NCI-H2107 (cell line): ENCODE data around the gene MFSD12.
"Not testable (repeated sequence)": the region's sequence is repeated elsewhere in the genome, so short reads cannot be mapped to it uniquely, and the experiment has no call there.

Experiments used
- DNase-seq: peaks from one replicate; lab custom pipeline; 2025; lab: John Stamatoyannopoulos, UW

Gene MFSD12

DNA sequence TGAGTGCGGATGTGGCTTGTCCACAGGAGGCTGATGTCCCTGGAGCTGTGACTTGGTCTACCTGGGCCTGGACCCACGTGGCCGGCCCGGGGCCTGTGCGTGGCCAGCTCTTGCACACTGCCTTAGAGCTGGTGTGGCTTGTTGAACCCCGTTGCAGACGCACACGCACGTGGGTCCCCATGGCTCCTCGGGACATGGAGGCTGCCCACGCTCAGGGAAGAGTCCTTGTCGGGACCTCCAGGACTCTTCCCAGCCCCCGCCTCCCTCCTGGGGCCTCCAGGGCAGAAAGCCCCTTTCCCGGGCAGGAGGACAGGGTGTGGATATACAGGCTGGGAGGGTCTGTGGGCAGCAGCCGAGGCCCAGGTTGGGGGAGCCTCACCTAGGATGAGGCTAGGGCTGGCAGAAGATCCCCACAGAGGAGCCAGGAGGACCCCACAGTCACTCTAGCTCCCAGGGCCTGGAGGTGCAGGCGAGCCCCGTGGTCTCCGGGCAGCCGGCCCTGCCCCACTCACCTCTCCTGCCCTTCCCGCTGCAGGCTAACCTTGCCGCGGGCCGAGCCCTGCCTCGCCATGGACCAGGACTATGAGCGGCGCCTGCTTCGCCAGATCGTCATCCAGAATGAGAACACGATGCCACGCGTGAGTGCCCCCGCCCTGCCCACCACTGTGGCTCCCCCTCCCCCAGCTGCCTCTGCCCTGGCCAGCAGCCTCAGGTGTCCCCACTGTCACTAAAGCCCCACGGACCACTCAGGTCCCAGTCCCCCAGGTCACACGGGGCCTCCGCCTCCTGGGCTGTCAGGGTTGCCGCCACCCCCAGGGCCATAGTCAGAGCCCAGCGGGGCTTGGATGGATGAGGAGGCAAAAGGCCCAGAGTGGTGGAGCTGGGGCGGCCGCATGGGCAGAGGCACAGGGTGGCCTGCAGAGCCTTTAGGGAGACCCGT, 34.7 kb downstream of the MFSD12 start:
- no peak for DNase-seq

DNA sequence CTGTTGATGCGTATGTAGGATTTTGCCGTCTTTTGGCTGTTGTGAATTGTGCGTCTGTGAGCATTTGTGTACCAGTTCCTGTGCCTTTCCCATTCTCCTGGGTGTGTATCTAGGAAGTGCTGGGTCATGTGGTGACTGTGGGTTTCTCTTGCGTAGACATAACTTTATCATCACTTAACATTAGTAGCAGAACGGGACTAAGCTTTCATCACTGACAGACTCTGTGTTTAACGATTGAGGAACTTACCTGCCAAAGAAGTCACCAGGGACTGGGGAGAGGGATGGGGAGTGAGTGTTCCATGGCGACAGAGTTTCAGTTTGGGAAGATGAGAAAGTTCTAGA, 36.3 kb downstream of the MFSD12 start:
- no peak for DNase-seq

DNA sequence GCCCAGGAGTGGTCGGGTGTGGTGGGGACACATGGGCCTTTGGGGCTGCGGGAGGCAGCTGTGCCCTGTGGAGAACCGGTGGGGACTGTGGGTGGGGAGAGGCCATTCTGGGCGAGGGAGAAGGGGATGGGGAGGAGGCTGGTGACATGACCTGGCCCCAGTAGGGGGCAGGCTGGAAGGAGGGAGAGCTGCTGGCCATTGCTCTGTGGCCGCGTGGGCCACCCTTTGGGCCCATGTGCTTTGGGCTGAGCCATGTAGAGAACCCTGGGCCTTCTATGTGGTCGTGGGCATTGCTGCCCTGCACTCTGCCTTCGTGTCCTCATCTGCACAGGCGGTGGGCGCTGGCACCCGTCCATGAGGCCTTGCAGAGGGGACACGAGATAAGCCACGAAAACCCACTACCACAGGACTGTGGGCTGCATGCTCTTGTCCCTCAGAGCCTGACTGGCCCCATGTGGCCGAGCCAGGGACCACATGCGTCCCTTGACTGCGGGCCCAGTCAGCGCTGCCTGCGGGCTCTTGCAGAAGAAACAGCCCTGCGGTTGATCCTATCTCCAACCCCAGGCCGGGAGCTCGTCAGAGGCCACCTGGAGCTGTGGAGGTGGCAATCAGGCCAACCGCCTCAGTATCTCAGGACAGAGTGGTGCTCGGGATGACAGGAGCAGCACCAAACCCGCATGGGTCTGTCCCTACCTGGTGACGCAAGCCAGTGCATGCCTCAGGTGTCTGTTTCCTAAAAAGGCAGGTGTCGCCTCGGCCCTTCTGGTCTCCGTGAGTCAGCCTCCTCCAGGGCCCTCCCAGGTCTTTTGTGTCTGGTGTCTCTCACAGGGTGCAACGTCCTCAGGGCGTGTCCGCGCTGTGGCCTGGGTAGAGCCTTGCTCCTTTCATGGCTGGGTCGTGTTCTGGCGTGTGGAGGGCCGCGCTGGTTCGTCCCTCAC, 37.0 kb downstream of the MFSD12 start:
- DNase-seq = peak; percentile 86

DNA sequence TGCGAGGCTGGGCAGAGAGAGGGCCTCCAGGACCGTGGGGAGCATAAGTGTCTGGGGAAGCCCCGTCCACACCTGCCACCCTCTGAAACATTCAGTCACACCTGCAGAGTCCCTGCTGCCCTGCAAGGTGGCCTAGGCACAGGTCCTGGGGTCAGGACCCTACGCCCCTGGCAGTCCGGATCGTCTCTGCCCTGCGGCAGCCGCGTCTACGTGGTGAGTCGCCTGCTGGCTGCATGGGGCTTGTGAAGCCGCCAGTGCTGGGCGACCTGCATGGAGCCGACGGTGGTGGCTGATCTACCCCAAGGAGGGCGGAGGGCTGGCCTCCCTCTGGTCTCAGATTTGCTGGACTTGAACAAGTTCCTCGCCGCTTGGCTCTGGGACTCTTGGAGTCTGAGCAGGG, 38.3 kb downstream of the MFSD12 start:
- no peak for DNase-seq

DNA sequence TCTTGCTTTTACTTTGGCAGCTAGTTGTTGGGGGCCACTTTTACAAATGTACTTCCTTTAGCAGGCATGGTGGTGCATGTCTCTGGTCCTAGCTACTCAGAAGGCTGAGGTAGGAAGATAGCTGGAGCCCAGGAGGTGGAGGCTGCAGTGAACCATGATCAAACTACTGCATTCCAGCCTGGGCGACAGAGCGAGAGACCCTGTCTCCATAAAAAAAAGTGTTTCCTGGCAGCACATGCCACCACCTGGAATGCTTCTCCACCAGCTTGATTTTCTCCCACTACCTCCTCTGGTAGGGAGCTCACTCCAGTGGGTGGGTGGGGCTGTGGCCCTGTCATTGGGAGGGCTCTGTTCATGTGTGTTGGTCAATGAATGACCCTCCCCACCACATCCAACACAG, 38.7 kb downstream of the MFSD12 start:
- DNase-seq = no peak

DNA sequence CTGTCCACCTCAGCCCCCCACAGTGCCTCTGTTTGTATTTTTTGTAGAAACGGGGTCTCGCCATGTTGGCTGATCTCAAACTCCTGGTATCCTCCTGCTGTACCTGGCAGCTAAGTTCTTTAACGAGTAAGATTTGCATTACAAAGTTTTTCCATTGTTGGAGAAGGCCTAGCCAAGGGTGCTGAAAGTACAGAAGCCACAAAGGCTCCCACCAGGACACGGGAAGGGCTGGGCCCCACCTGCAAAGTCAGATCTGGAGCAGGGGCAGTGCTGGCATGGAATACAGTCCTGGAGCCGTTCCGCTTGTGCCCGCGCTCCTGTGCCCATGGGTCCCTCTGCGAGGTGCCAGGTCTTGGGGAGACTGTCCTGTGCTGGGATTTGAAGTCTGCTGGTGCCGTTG, 39.1 kb downstream of the MFSD12 start:
- DNase-seq = no peak

DNA sequence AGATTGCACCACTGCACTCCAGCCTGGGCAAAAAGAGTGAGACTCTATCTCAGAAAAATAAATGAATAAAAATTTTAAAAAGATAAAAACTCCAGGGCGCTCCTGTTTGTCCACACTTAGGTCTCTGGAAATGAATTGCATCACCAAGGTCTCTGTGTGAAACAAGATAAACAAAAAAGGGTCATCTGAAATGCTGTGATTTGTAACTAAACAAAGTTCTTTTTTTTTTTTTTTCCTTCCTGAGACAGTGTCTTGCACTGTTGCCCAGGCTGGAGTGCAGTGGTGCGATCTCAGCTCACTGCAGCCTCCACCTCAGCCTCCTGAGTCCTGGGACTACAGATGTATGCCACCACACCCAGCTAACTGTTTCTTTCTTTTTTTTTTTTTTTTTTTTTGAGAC, 39.7 kb downstream of the MFSD12 start:
- DNase-seq = no peak

DNA sequence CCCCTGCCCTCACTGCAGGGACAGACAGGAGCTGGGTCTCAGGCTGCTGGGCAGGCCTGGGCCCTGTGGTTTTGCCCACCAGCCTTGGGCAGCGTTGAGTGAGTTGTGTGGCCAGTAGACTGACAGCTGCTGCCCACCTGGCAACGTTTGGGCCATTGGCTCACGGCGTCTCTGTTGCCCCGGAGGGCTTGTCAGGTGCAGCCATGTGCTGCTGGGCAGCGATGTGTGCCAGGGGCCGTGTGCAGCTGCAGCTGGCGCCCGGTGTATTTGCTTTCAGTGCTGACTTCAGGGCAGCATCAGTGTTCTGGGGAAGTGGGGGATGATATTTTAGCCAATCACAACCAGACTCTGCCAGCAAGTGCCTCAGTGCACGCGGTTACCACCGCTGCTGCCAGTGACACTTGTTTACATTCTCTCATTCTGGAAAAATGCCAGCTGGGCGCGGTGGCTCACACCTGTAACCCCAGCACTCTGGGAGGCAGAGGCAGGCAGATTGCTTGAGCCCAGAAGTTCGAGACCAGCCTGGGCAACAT, 40.6 kb downstream of the MFSD12 start:
- peak; percentile 75 for DNase-seq

DNA sequence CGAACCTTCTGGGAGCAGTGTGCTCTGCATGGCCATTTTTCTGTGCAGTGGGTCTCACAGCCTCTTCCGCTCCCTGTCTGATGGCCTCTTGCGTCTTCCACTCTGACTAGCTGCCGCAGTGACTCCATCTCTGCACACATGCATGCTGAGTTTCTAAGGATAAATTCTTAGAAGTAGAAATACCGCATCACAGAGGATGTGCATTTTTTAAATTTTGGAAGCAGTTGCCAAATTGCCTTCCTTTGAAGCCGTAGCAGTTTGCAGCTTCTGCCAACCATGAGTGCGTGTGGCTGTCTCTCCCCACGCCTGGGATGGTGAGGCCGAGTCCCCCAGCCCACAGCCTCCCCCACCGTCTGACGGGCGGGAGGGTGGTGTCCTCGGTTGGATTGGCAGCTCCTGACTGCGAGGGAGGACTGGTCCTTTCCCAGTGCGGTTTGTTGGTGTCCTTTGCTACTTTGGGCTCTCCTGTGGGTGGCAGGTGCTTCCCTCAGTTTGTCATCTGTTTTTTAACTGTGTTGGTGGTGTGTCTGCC, 41.4 kb downstream of the MFSD12 start:
- DNase-seq = no peak

DNA sequence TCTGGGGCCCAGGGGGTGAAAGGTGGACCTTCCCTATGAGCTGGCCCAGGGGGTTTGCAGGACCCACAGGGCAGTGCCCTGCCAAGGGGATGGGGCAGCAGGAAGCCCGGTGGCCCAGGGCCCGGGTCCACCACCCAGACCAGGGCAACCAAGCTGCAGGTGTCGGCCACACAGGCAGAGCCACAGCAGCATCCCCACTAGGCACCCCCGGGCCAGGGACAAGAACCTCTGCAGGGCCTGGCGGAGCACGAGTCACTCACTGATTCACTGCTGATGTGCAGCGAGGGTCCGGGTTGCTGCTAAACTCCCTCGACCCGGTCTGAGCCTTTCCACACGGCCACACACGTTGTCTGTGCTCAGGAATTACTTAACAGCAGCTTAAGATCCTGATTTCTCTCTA, 42.5 kb downstream of the MFSD12 start:
- DNase-seq = no peak

DNA sequence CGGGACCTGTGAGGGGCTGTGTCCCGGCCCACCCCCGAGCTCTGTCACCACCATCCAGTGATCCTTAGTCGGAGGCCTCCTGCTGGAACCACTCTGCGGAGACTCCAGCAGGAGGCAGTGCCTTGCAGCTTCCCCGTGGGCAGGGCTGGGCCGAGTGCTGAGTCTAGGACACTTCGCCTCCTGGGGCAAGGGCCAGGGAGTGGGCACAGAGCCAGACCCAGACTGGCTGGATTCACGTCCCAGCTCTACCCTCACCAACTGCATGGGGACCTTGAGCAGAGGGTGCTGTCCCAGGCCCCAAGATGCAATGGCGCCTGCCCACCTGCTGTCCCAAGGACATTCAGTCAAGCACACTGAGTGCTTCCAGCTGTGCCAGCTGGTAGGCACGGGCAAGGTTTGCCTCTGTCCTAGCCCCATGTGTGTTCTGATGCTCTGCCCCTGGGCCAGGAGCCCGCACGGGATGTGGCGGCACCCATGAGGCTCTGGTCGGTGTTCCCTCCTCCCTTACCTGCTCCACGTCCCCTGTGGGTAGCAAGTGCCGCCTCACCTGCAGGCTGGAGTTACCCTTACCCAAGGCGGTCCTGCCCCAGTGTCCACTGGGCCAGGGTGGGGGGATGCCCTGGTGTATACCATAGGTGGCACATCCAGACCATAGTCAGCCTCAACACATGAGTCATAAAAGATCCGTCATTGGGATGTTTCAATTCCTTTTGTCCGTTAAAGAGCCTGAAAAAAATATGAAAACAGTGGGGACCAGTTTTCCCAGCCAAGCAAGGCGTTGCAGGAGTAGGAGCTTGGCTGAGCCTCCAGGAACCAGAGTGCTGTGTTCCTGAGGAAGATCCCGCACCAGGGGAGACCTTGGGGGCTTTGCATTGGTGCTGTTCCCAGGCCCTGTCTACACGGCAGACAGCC, 43.9 kb downstream of the MFSD12 start:
- DNase-seq = no peak

DNA sequence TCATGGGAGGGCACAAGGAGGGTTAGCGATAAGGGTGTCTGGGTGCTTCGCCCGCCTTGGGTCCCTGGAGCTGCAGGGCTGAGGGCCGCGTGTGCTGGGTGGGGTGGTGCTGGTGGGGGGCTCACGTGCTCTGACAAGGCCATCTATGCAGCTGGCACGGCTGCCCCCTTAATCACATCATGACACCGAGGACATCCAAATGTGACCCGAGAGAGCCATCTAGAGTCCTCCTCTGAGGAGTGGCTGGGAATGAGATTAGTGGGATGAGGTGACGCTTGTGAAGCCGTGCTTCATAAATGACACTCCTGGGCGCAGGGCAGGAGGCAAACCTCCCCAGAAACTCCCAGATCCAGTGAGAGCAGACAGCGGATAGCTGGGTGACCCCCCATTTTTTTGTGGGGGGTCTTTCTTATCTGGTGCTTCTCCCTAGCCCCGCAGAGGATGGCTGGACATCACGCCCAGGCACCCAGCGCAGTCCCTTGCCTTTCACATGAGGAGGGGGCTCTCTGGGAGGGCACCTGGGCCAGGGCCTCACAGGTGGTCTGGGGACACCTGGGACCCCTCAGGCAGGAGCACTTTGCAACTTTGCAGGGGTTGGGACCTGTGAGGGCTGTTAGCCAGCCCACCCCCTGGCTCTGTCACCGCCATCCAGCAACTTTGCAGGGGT, 44.7 kb downstream of the MFSD12 start:
- no peak for DNase-seq

DNA sequence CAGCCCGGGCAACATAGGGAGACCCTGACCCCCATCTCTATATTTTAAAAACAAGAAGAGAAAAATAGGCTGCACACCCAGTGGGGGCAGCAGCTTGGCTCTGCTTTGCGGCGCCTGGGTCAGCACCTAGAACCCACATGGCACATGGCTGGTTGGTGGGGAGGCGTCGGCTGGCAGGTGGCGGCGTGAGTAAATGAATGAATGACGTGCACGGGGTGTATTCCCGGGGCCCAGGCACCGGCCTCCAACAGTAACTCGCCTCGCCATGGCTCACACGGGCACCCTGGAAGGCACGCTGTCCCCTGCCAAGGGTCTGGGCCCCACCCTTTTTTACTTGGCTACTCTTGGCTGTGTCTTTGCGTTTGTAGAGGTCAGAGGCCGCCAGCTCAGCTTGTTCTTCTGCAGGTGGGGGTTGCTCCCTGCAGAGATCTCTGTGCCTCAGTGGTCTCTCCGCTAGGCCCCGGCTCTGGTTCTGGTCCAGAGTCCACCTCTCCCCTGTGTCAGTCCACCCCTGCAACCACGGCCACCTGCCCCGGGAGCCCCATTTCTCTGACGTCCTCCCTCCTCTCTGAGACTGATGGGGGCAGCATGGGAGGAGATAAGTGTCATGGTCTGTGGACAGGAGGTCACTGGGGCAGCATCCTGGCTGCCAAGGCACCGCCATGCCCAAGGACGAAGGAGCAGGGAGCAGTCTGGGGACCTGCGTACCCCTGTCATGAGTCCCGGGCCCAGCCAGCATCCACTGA, 45.7 kb downstream of the MFSD12 start:
- no peak for DNase-seq

DNA sequence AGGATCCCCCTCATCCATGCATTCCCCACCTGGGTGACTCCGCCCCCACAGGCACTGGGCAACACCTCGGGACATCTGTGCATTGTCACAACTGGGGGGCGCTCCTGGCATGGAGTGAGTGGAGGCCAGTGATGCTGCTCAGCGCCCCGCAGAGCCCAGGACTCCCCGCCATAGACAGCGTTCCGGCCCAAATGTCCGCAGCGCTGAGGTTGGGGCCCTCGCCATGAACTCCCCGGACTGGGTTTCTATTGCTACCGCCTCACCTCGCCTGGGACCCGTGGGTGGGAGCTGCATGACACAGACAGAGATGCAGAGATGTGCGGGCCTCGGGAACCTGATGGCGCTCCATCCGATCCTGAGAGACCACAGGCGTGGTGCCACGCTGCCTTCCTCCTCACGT, 46.7 kb downstream of the MFSD12 start:
- DNase-seq = no peak

DNA sequence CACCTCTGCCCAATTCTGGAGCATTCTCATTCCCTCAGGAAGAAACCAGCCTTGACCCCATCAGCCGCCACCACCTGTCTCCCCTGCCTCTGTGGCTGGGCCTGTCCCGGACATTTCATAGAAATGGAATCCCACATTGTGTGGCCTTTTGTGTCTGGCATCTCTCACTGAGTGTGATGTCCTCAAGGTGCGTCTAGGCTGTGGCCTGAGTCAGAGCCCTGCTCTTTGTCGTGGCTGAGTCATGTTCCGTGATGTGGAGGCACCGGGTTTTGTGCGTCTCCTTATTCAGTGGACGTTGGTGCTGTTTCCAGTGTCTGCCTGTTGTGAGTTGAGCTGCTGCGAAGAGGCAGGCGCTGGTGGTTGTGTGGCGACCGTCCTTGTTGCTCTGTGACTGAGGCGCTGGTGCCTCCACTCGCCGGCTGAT, 47.8 kb downstream of the MFSD12 start:
- DNase-seq = no peak

DNA sequence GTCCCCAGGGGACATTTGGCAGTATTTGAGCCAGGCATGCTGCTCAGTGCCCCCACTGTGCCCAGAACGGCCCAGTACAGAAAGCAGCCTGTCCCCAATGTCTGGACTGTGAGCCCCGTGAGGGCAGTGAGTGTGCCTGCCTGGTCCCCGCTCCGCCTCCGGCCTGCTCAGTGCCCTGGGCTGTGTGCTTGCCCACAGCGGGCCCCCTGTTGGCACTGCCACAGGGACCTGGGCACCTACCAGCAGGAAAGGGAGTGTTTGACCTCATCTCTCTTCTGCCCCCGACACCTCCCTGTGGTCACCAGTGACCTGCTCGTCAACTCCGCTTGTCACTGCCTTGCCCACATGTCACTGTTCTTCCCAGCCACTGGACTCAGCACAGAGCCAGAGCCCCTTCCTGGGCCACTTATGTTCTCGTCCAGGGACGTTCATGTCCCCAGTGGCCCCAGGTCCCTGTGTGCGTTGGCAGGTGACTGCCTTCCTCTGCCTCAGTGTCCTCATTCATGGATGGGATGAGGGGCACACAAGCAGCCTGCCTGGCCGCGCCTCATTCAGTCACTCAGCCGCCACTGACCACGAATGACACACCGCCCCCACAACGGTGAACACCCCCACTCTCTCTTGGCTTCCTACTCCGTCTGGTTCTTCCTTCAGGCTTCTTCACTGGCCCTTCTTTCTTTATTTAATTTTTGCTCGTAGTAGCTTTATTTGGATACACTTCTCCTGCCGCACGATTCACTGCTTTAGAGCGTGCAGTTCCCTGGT, 48.4 kb downstream of the MFSD12 start:
- DNase-seq = no peak

DNA sequence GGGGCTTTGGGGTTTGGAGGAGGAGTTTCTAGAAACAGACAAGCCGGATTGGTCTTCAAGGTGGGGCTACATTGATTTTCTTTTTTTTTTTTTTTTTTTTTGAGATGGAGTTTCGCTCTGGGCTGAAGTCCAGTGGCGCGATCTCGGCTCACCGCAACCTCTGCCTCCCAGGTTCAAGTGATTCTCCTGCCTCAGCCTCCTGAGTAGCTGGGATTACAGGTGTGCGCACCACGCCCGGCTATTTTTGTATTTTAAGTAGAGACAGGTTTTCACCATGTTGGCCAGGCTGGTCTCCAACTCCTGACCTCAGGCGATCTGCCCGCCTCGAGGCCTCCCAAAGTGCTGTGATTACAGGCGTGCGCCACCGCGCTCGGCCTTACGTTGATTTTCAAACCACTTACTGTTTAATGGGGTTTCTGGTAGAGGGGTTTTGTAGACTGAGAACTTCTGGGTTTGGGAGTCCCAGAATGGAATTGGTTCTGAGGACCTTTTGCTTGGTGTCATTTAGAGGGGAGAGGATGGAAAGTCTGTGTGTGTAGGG, 49.2 kb downstream of the MFSD12 start:
- not testable (repeated sequence) for DNase-seq

DNA sequence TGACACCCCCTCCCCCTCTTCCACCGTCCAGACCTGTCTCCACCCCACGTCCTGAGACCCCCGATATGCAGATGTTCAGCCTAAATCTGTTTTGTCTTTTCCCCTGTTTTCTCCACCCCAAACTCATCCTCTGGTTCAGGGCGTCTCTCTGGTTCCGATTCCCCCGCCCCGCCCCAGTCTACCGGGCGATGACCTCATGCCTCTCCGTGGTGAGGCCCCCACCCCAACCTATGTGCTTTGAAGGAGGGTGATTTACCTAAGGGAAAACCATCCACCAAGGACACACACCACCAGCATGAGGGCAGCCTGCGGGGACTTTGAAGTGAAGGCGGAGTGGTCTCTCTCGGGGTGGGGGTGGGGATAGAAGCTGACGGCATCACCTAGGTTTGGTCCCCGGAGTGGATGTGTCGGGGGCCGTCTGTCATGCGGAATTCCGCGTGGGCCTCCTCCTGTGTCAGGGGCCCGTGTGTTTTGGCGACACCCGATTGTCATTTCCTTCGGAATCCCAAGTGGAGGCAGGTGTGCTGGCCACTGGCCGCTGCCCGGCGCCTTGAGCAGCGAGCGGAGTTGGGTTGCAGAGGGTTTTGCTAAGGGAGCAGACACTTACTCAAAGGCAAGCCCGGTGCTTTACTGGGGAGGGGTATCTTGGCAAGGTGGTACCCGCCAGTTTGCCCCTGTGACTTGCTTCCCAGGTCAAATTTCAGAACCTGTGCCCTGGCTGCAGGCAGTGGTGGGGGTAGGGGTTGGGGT, 49.8 kb downstream of the MFSD12 start:
- no peak for DNase-seq
